Measurements from ENCODE around the gene RICTOR.

RICTOR gene

GRCh38 chr5:39064450-39064849 lies 9.7 kb downstream of the RICTOR start (continued):
- TF ChIP-seq TSHZ2 (CRISPR knock-in tag; IDR thresholded peaks at IDR 0.05) (no peak), PPARA (CRISPR knock-in tag; IDR thresholded peaks at IDR 0.05; ENCODE audit: borderline replicate concordance) (no peak), CSDC2 (CRISPR knock-in tag; IDR thresholded peaks at IDR 0.05) (no peak)

GRCh38 chr5:39063037-39063436 lies 11.2 kb downstream of the RICTOR start:
- no peak for TF ChIP-seq ISL1 (CRISPR knock-in tag; IDR thresholded peaks at IDR 0.05)
- no peak for TF ChIP-seq ZNF70 (CRISPR knock-in tag; IDR thresholded peaks at IDR 0.05)
- TF ChIP-seq ZNF8 (CRISPR knock-in tag; IDR thresholded peaks at IDR 0.05), result no peak
- no peak for TF ChIP-seq ARNTL (CRISPR knock-in tag; IDR thresholded peaks at IDR 0.05; ENCODE audit: borderline replicate concordance, low read depth)
- no peak for TF ChIP-seq CSDC2 (CRISPR knock-in tag; IDR thresholded peaks at IDR 0.05)
- no peak for TF ChIP-seq OSR1 (CRISPR knock-in tag; IDR thresholded peaks at IDR 0.05)
- TF ChIP-seq GLIS3 (CRISPR knock-in tag; IDR thresholded peaks at IDR 0.05), result no peak
- TF ChIP-seq ZFP30 (CRISPR knock-in tag; IDR thresholded peaks at IDR 0.05), result no peak

GRCh38 chr5:39062530-39062929 lies 11.7 kb downstream of the RICTOR start:
- ATAC-seq, result no peak
- no peak for TF ChIP-seq GLIS3 (CRISPR knock-in tag; IDR thresholded peaks at IDR 0.05)
- no peak for TF ChIP-seq TOX (CRISPR knock-in tag; IDR thresholded peaks at IDR 0.05; ENCODE audit: borderline replicate concordance)
- TF ChIP-seq ESRRG (CRISPR knock-in tag; IDR thresholded peaks at IDR 0.05), result no peak
- TF ChIP-seq SNAI2 (CRISPR knock-in tag; IDR thresholded peaks at IDR 0.05), result no peak
- no peak for TF ChIP-seq ISL1 (CRISPR knock-in tag; IDR thresholded peaks at IDR 0.05)
- TF ChIP-seq RARB (CRISPR knock-in tag; IDR thresholded peaks at IDR 0.05), result no peak

More at GRCh38 chr5:39063037-39063436, 11.2 kb downstream of the RICTOR start:
- no peak for ATAC-seq

GRCh38 chr5:39062104-39062503 lies 12.1 kb downstream of the RICTOR start:
- TF ChIP-seq ISL1 (CRISPR knock-in tag; IDR thresholded peaks at IDR 0.05) (no peak), ZNF565 (CRISPR knock-in tag; conservative IDR thresholded peaks at IDR 0.05; ENCODE audit: low read depth) (no peak), TSHZ2 (CRISPR knock-in tag; IDR thresholded peaks at IDR 0.05) (no peak), ESRRG (CRISPR knock-in tag; IDR thresholded peaks at IDR 0.05) (no peak), ZFP30 (CRISPR knock-in tag; IDR thresholded peaks at IDR 0.05) (no peak), ARNTL (CRISPR knock-in tag; IDR thresholded peaks at IDR 0.05; ENCODE audit: borderline replicate concordance, low read depth) (no peak), ZFP3 (CRISPR knock-in tag; IDR thresholded peaks at IDR 0.05) (no peak)
- ATAC-seq, result no peak

- TF ChIP-seq ZFP3 (CRISPR knock-in tag; IDR thresholded peaks at IDR 0.05), result no peak
- no peak for ATAC-seq
Observed at GRCh38 chr5:39059064-39059463, 15.1 kb downstream of the RICTOR start.

GRCh38 chr5:39058178-39058921 lies 15.8 kb downstream of the RICTOR start:
- no peak for TF ChIP-seq POU6F1 (CRISPR knock-in tag; IDR thresholded peaks at IDR 0.05; ENCODE audit: borderline replicate concordance, low read depth)
- no peak; the same call in 2 of the 3 replicates for ATAC-seq

Data from SK-N-SH treated with all-trans-retinoic acid at 6 μM for 48 hours (cell line).